ENCODE results near the gene DTNBP1.

DNA sequence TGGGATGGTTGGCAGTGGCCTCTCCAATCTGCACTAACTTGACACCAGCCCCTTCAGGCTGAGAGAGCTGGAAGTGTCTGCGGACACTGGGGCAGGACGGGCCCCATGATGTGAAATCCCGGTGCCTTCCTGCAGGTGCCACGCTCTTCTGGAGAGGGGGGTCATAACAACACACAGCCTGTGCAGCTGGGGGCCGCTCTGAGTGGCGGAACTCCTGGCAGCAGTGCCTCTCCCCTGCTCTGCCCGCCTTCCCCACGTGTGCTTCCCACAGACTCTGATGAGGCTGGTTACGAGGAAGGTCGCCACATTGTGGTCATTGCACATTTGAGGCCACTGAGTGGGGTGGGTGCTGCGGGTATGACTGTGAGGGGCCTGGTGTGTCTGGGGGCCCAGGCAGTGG is 145.2 kb downstream of the DTNBP1 start:
- TF ChIP-seq, protein P1, sequence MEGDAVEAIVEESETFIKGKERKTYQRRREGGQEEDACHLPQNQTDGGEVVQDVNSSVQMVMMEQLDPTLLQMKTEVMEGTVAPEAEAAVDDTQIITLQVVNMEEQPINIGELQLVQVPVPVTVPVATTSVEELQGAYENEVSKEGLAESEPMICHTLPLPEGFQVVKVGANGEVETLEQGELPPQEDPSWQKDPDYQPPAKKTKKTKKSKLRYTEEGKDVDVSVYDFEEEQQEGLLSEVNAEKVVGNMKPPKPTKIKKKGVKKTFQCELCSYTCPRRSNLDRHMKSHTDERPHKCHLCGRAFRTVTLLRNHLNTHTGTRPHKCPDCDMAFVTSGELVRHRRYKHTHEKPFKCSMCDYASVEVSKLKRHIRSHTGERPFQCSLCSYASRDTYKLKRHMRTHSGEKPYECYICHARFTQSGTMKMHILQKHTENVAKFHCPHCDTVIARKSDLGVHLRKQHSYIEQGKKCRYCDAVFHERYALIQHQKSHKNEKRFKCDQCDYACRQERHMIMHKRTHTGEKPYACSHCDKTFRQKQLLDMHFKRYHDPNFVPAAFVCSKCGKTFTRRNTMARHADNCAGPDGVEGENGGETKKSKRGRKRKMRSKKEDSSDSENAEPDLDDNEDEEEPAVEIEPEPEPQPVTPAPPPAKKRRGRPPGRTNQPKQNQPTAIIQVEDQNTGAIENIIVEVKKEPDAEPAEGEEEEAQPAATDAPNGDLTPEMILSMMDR (IDR thresholded peaks at IDR 0.05; ENCODE audit: low read depth, low read length, missing input control), result no peak
- TF ChIP-seq TAF1 (conservative IDR thresholded peaks at IDR 0.05) (no peak), RAD21 (IDR thresholded peaks at IDR 0.05) (no peak), SP1 (IDR thresholded peaks at IDR 0.05) (no peak), YY1 (IDR thresholded peaks at IDR 0.05) (no peak), FOXA1 (IDR thresholded peaks at IDR 0.05) (no peak), EGR1 (IDR thresholded peaks at IDR 0.05; ENCODE audit: low read depth in 2 of 2) (no peak), GABPA (IDR thresholded peaks at IDR 0.05 in 1 of 2, conservative IDR thresholded peaks at IDR 0.05 in 1 of 2) (no peak), HNF4G (IDR thresholded peaks at IDR 0.05) (no peak), RXRA (IDR thresholded peaks at IDR 0.05) (no peak)
- TF ChIP-seq, protein P2, sequence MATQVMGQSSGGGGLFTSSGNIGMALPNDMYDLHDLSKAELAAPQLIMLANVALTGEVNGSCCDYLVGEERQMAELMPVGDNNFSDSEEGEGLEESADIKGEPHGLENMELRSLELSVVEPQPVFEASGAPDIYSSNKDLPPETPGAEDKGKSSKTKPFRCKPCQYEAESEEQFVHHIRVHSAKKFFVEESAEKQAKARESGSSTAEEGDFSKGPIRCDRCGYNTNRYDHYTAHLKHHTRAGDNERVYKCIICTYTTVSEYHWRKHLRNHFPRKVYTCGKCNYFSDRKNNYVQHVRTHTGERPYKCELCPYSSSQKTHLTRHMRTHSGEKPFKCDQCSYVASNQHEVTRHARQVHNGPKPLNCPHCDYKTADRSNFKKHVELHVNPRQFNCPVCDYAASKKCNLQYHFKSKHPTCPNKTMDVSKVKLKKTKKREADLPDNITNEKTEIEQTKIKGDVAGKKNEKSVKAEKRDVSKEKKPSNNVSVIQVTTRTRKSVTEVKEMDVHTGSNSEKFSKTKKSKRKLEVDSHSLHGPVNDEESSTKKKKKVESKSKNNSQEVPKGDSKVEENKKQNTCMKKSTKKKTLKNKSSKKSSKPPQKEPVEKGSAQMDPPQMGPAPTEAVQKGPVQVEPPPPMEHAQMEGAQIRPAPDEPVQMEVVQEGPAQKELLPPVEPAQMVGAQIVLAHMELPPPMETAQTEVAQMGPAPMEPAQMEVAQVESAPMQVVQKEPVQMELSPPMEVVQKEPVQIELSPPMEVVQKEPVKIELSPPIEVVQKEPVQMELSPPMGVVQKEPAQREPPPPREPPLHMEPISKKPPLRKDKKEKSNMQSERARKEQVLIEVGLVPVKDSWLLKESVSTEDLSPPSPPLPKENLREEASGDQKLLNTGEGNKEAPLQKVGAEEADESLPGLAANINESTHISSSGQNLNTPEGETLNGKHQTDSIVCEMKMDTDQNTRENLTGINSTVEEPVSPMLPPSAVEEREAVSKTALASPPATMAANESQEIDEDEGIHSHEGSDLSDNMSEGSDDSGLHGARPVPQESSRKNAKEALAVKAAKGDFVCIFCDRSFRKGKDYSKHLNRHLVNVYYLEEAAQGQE (IDR thresholded peaks at IDR 0.05), result no peak
- TF ChIP-seq, protein P3, sequence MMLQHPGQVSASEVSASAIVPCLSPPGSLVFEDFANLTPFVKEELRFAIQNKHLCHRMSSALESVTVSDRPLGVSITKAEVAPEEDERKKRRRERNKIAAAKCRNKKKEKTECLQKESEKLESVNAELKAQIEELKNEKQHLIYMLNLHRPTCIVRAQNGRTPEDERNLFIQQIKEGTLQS (IDR thresholded peaks at IDR 0.05), result no peak
- TF ChIP-seq, protein P4, sequence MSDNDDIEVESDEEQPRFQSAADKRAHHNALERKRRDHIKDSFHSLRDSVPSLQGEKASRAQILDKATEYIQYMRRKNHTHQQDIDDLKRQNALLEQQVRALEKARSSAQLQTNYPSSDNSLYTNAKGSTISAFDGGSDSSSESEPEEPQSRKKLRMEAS (IDR thresholded peaks at IDR 0.05), result no peak

Data from liver (tissue), 3 donors.